NB4 (cell line): ENCODE data around the gene FBXW4.

Source experiments
- DNase-seq: peaks from one replicate; pipeline ENCODE4 v3.0.0; 2010; ENCODE audit warnings: low read depth
- H3K4me3 ChIP-seq: one replicate; pipeline ENCODE4 v1.5.1; 2011; ENCODE audit warnings: mild to moderate bottlenecking, low read depth, low read length, moderate library complexity
- CTCF ChIP-seq: IDR thresholded peaks from one replicate; pipeline ENCODE4 v1.5.1; 2012; ENCODE audit warnings: low read depth, low read length
- MAX ChIP-seq: IDR thresholded peaks from 2 replicates; pipeline ENCODE4 v1.6.1; 2011; ENCODE audit warnings: low read depth, low read length
- MYC ChIP-seq: IDR thresholded peaks from 2 replicates; pipeline ENCODE4 v1.6.1; 2011; ENCODE audit warnings: low read depth, low read length
- POLR2A ChIP-seq: IDR thresholded peaks from 2 replicates; pipeline ENCODE4 v1.6.1; 2011; ENCODE audit warnings: mild to moderate bottlenecking; ENCODE audit not compliant: insufficient read length; ENCODE audit errors: extremely low read depth

FBXW4 gene

GRCh38 chr10:101655570-101655969 lies 39.4 kb downstream of the FBXW4 start:
- H3K4me3 ChIP-seq = no peak overlapping the region
- TF ChIP-seq MAX = no peak
- TF ChIP-seq CTCF = no peak
- no peak for TF ChIP-seq MYC
- TF ChIP-seq POLR2A = no peak
- no peak for DNase-seq

GRCh38 chr10:101653536-101653935 lies 41.4 kb downstream of the FBXW4 start:
- H3K4me3 ChIP-seq = no peak overlapping the region
- TF ChIP-seq POLR2A (no peak), MYC (no peak), CTCF (no peak), MAX (no peak)
- no peak for DNase-seq

- no peak for TF ChIP-seq CTCF
- TF ChIP-seq MAX = no peak
- TF ChIP-seq MYC = no peak
- TF ChIP-seq POLR2A = no peak
- no peak for DNase-seq
- no peak overlapping the region for H3K4me3 ChIP-seq
Observed at GRCh38 chr10:101651336-101651735, 43.6 kb downstream of the FBXW4 start.

- no peak overlapping the region for H3K4me3 ChIP-seq
- no peak for DNase-seq
- TF ChIP-seq CTCF = no peak
- TF ChIP-seq MAX = no peak
- TF ChIP-seq POLR2A = no peak
- no peak for TF ChIP-seq MYC
Observed at GRCh38 chr10:101650863-101651262, 44.1 kb downstream of the FBXW4 start.

GRCh38 chr10:101649525-101650085 lies 45.4 kb downstream of the FBXW4 start:
- no peak overlapping the region for H3K4me3 ChIP-seq
- DNase-seq = no peak
- TF ChIP-seq CTCF (no peak), POLR2A (no peak), MYC (no peak), MAX (no peak)

- TF ChIP-seq MAX = no peak
- no peak for TF ChIP-seq CTCF
- TF ChIP-seq MYC = no peak
- H3K4me3 ChIP-seq = no peak overlapping the region
- no peak for DNase-seq
Observed at GRCh38 chr10:101647255-101647654, 47.7 kb downstream of the FBXW4 start.
